Measurements from ENCODE around the gene DOCK2. TPM values are rescaled to one million over a fixed set of nuclear protein-coding genes. Genes with fewer than 3 reads are reported as not detected.
A peak's percentile ranks its signal among the peaks of the same experiment; 100 is the strongest.

The DOCK2 gene
- total and polyA plus RNA-seq, 12 donors = 3.3 to 59.5 (median 21.0) TPM

- no peak overlapping the region for H3K4me3 ChIP-seq
- intact Hi-C loops (cut with DNase I) = no loop called here
- no peaks in the 10 kb centered on the region for H3K9me3 ChIP-seq (replicated peaks in 1 of 3)
- H3K4me1 ChIP-seq (replicated peaks in 1 of 2) = peaks cover 0 to 4% of the 10 kb centered on the region in 2 donors
- 93 to 99% (median 95%) methylated on average over 1 of the region's 1 CpG for WGBS, 4 donors
- no peaks in the 10 kb centered on the region for H3K27me3 ChIP-seq
- H3K27ac ChIP-seq = no peak overlapping the region
- H3K36me3 ChIP-seq (replicated peaks in 1 of 2) = no peaks in the 10 kb centered on the region
- TF ChIP-seq POLR2A (IDR thresholded peaks at IDR 0.05) (no peak), CTCF (IDR thresholded peaks at IDR 0.05) (no peak)
- DNase-seq = no peak
These were observed 285.4 kb downstream of the DOCK2 start for GRCh38 chr5:169922474-169922873.

GRCh38 chr5:169923988-169924387, 286.9 kb downstream of the DOCK2 start:
- no peaks in the 10 kb centered on the region for H3K9me3 ChIP-seq (replicated peaks in 1 of 3)
- H3K4me1 ChIP-seq (replicated peaks in 1 of 2) = no peaks in the 10 kb centered on the region
- intact Hi-C loops (cut with DNase I) = no loop called here
- TF ChIP-seq POLR2A (IDR thresholded peaks at IDR 0.05) = no peak
- no peak for TF ChIP-seq CTCF (IDR thresholded peaks at IDR 0.05)
- H3K27me3 ChIP-seq = no peaks in the 10 kb centered on the region
- WGBS, 4 donors = 77 to 94% (median 83%) methylated on average over 1 of the region's 1 CpG
- H3K4me3 ChIP-seq = no peak overlapping the region
- no peaks in the 10 kb centered on the region for H3K36me3 ChIP-seq (replicated peaks in 1 of 2)
- DNase-seq = no peak
- no peak overlapping the region for H3K27ac ChIP-seq

GRCh38 chr5:169933127-169933526, 296.1 kb downstream of the DOCK2 start:
- Histone ChIP-seq H3K4me3 (no peak overlapping the region), H3K36me3 (replicated peaks in 1 of 2) (no peaks in the 10 kb centered on the region), H3K27me3 (no peaks in the 10 kb centered on the region), H3K9me3 (replicated peaks in 1 of 3) (no peaks in the 10 kb centered on the region), H3K27ac (no peak overlapping the region), H3K4me1 (replicated peaks in 1 of 2) (peaks cover 0 to 8% of the 10 kb centered on the region in 2 donors)
- intact Hi-C loops (cut with DNase I) = no loop called here
- 0 to 27% (median 17%) methylated on average over 1 of the region's 1 CpG for WGBS, 4 donors
- TF ChIP-seq CTCF (IDR thresholded peaks at IDR 0.05) = no peak
- no peak for TF ChIP-seq POLR2A (IDR thresholded peaks at IDR 0.05)
- peak in 2 of 7 donors; percentile 3 to 11 for DNase-seq

- H3K27me3 ChIP-seq = no peaks in the 10 kb centered on the region
- no peak for DNase-seq
- WGBS, 4 donors = 65 to 80% (median 72%) methylated on average over 7 of the region's 7 CpGs
- TF ChIP-seq POLR2A (IDR thresholded peaks at IDR 0.05) (no peak), CTCF (IDR thresholded peaks at IDR 0.05) (no peak)
- intact Hi-C loops (cut with DNase I) = no loop called here
- H3K27ac ChIP-seq = no peak overlapping the region
- H3K36me3 ChIP-seq (replicated peaks in 1 of 2) = no peaks in the 10 kb centered on the region
- H3K4me3 ChIP-seq = no peak overlapping the region
- no peaks in the 10 kb centered on the region for H3K9me3 ChIP-seq (replicated peaks in 1 of 3)
- peaks cover 0 to 8% of the 10 kb centered on the region in 2 donors for H3K4me1 ChIP-seq (replicated peaks in 1 of 2)
These were observed 296.5 kb downstream of the DOCK2 start for GRCh38 chr5:169933616-169934015.

Measured in adrenal gland (tissue), 12 donors.